GM10248 (cell line): ENCODE results near the gene CFAP61.

Experiments
- CTCF ChIA-PET: fragments of 300-600 bp; sonication (Branson Sonifier 250); formaldehyde crosslinking; extraction: SDS; loops from one replicate; lab custom pipeline; 2021; ENCODE audit warnings: antibody characterized with exemption; lab: Yijun Ruan, JAX
- POLR2A ChIA-PET: fragments of 350-650 bp; sonication (Branson Sonifier 250); formaldehyde crosslinking; extraction: SDS; loops from one replicate; lab custom pipeline; 2020; ENCODE audit warnings: antibody characterized with exemption; lab: Yijun Ruan, JAX
- DNase-seq: peaks from one replicate; pipeline ENCODE4 v3.0.0; 2012; ENCODE audit errors: extremely low spot score
- CTCF ChIP-seq: IDR thresholded peaks from 2 replicates; pipeline ENCODE4 v1.5.1; 2012; ENCODE audit warnings: mild to moderate bottlenecking, low read depth; ENCODE audit errors: extremely low read depth, missing control alignments, control extremely low read depth

CFAP61 gene

DNA sequence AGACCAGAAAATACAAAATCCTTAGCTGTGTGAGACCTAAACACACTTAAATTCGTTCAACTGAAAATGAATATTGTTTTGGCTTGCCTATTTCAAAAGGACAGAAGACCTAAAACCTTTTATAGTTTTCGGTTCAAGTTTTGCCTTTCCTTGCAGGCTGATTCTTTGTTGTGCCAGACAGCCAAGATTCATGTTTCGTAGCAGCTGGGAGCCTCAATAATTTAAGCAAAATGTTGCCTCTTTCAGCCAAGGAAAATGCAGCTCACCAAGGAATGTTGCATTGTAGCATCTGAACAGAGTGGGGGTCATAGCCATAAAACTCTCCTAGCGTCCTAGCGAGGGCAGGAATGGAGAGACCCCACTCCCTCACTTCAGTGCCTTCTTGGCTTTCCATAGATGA is 223.3 kb downstream of the CFAP61 start:
- no peak for DNase-seq
- POLR2A ChIA-PET = no interaction called here
- no peak for TF ChIP-seq CTCF
- CTCF ChIA-PET = interaction anchor here (1.5 kb wide), 1 partner anchor 38 kb away, joined by 3 read pairs; no protein-coding TSS in a partner anchor

- no peak for DNase-seq
- TF ChIP-seq CTCF = no peak
- POLR2A ChIA-PET = no interaction called here
- CTCF ChIA-PET = no interaction called here
These were observed 224.6 kb downstream of the CFAP61 start for GRCh38 chr20:20276811-20277530.

- DNase-seq = no peak
- TF ChIP-seq CTCF = no peak
- ChIA-PET CTCF (no interaction called here), POLR2A (no interaction called here)
These were observed 225.6 kb downstream of the CFAP61 start for GRCh38 chr20:20277894-20278335.

DNA sequence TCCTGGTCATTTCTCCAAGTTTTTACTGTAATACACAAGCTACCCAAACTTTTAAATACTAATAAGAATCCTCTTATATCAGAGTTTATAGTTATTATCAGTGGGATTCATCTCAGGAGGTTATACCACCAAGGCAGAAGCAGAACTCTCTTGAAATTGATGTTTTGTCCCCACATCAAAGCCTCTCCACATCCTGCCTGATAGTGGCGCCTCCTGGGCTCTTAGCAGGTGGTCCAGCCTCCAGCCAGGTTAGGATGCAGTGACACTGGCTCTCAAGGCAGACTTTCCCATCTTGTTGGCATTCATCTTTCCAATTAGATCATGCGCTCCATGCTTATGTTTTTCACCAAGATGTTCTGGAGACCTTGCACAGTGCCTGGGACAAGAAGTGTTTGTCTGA is 233.7 kb downstream of the CFAP61 start:
- DNase-seq = no peak
- CTCF ChIA-PET = no interaction called here
- no peak for TF ChIP-seq CTCF
- POLR2A ChIA-PET = no interaction called here

GRCh38 chr20:20289331-20289730 is 237.0 kb downstream of the CFAP61 start:
- no peak for DNase-seq
- ChIA-PET POLR2A (no interaction called here), CTCF (no interaction called here)
- TF ChIP-seq CTCF = no peak

DNA sequence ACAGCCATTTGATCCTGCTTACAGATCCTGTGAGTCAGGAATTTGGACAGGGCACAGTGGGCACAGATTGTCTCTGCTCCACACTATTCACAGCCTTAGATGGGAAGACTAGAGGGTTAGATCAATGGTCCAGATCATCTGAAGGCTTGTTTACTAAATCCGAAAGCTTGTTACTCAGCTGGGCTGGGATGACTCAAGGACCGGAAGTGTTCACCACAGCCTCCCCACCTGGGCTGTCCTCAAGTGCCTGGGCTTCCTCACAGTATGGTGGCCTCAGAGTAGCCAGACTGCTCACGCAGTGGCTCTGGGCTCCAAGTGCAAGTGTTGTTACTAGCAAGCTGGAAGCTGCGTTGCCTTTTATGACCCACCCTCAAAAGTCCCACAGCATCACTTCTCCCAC is 240.1 kb downstream of the CFAP61 start:
- CTCF ChIA-PET = no interaction called here
- TF ChIP-seq CTCF = no peak
- POLR2A ChIA-PET = no interaction called here
- DNase-seq = no peak
